Cardiac atrium fibroblast (primary cell): ENCODE data around the gene CFAP46. TPM values are rescaled to one million over a fixed set of nuclear protein-coding genes. Genes with fewer than 3 reads are reported as not detected.

Source experiments
- total RNA-seq: library from RNA; depleted of rRNA; stranded (reverse); fragments of >200 nt; gene quantifications from 2 replicates; pipeline ENCODE4 v1.2.3, GENCODE V29; 2015

The CFAP46 gene
- 0.81 TPM in 1 of 2 replicates, not detected in the other for total RNA-seq

DNA sequence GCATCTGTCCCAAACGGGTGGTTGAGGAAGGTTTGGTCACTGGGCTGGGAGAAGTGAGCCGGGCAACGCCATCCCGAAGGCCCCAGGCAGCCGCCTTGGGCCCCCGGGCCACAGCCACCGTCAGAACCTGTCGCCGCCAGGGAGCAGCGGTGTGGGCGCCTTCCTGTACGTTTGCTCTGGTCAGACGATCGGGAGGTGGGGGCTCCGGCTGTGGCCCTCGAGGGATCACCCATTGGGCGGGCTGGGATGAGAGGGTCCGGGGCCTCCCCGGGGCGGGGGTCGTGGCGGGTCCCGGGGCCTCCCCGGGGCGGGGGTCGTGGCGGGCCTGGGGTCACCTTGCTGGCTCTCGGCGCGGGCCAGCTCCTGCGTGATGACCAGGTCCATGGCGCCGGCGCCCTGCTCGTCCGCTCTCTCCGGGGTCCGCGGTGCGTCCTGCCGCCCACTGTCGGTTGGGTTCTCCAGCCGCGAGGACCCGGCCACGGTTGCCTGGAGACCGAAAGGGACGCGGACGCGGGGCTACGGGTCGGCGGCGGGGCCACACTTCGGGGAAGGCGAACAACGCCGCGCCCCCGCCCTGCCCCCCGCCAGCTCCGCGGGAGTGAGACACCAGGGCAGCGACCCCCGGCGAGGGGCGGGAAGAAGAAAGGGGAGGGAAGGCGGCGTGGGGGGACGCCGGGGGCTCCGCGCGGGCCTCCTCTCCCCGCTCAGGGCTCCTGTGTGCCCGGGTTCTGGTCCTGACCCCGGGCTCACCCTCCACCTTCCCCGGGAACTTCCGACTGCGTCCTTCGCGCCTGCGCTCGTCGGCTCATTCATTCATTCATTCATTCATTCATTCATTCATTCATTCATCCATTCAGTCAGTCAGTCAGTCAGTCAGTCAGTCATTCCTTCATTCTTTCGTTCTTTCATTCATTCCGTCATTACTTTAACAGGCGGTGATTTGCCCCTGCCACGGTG is at the start of gene CFAP46:
Gene CFAP46 (minus strand): TSS at position 470 of the 957 bp plus-strand sequence. CDS start 86 bp downstream, at position 384.

GRCh38 chr10:132785723-132786475 is 156.5 kb downstream of the CFAP46 start, which contains the start of gene NKX6-2:
Gene NKX6-2 (minus strand): TSS chr10:132786147. CDS start chr10:132785948, 199 bp downstream.

Other genes with a start within 250 kb of the CFAP46 start
- gene NKX6-2, start 156.4 kb downstream of the CFAP46 start, total RNA-seq = not detected in 2 replicates
- gene ADGRA1, start 145.4 kb upstream of the CFAP46 start, total RNA-seq = not detected in 2 replicates
- gene KNDC1, start 217.6 kb upstream of the CFAP46 start, total RNA-seq = 0.36 and 0.49 TPM in 2 replicates